Measurements from ENCODE around the gene MPZL3.
"Not testable (repeated sequence)": the region's sequence is repeated elsewhere in the genome, so short reads cannot be mapped to it uniquely, and the experiment has no call there.

Gene MPZL3

DNA sequence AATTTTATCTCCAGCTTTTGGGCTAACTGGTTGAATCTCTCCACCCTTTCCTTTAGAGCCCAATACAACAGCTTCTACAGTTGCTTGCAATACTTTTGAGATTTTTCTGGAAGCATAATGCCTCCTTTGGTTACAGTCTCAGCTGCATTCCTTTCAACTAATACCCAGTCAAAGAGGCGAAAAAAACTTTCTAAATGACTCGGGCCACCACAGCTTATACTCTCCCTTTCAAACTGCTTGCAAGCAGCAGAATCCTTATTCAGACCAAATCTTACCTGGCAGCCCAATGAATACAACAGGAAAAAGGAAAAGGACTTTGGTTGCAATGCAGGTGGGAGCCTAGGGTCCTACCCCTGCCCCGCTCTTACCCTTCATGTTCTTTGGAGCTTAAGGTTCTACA lies 43.1 kb downstream of the MPZL3 start:
- no peak for DNase-seq

DNA sequence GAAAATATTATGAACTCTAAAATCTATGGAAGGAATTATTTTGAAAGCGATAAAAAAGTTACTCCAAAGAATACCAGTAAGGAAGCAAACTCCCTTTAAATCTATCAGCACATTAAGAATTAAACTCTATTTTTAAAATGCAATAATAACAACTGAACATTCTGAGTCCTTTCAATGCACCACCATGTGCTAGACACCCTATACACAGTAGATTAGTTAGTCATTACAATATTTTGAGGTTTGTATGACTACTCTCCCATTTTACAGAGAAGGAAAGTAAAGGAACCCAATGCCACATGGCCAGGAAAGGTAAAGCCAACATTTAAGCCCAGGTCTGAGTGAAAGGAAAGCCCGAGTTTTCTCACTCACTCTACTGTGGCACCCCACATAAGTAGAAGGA lies 45.1 kb downstream of the MPZL3 start:
- no peak for DNase-seq

DNA sequence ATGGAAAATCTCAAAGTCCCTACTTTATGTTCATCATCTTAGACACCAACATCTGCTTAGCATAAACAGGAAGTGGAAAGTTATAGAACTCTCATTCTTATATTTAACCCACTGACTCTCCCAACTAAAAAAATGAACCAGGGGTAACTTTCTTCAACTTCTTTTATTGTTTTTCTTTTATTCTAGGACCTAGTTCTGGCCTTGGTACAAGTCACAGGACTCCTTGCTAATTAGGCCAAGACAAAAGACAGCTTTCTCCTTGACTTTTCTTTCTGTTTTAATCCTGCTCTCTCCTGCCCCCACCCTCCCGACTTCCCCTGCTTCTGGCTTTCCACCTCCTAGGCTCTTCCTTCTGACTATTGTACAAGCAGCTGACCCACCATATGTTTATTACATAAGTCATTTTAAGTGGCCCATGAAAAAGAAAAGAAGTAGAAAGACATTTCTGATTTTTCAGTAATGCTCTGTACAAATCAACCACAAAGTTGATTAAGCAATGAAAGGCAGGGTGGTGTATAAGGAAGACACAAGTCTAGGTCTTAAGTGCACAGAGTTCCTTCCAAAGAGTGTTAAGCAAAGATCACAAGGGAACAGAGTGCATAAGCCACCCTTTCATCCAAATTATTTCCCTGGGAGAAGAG lies 45.7 kb downstream of the MPZL3 start:
- DNase-seq: no peak

DNA sequence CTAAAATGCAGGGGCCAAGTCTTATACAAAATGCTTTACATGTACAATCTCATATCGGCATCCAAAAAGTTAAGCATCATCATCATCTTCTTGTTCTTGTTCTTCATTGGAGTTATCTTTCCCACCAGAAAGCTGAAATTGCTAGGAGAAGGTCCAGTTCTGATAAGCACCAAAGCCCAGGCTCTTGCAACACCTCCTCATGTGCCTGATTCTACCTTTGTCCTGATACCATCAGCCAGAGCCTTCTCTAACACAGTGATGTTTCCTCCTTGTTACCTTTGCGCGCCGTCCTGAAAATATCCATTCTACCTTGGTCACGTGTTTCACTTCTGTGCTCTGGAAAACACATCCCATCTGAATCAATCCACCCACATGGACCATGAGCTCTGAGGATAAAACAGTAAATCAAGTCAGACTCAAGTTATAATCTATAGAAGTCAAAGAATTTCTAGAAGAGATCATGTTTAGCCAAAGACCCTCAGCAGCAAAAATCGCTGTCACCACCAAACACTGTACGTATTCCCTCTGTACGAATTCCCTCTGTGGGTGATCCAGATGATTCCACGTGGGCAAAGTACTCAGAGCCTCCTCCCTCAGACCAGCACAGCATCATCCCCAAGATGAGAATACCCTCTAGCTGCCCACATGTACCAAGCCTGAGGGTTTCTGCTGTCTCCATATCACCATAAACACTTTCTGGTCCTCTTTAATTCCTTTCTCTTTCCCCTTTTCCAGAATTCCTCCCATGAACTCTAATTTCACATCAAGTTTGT lies 46.4 kb downstream of the MPZL3 start:
- DNase-seq: no peak

DNA sequence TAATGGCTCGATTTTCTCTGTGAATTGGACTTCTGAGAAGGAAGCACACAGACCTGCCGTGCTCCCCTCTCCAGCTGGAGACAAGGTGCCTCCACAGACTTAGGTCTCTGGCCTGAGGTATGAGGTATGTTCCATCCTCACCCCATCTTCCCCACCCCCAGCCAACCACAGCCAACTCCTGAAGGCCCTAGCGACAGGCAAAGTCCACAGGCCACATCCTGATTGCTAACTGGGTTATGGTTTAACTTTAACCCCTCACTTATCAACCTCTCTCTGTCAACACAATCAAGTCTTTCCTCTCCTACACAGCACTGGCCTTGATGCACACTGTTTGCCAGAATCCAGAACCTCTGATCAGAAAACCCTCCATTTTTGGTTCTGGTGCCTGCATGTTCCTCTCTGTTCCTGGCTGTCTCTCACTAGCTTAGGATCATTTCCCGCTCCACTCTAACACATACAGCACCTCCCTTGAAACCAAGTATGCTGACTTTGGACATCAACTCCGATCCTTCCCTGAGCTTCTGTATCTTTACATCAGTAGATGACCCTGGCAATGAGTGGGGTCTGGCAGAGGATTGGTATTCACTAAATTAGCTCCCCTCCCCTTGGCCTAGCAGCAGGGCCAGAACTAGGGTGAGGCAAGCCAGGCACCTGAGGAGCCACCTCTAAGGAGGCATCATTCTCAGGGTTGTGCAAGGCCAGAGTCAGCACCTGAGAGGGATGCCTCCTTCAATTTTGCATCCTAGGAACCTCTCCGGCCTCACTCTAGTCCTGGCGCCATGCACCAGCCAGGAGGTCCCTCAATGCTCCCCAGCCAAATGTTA lies 49.4 kb downstream of the MPZL3 start:
- DNase-seq: no peak

DNA sequence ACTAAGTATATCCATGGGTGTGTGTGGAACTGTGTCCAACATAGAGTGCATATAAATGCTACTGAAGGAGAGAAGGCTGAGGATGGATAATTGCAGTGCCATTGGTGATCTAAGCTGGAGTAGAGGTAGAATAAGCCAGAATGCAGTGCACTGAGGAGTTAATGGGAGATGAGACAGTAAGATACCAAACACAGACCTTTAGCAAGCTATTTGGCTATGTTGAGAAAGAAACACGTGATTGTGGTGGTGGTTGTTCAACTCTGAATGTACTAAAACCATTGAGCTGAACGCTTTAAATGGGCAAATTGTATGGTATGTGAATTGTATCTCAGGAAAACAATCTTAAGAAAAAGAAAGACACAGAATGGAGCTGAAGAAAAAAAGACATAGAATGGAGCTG lies 50.2 kb downstream of the MPZL3 start:
- no peak for DNase-seq

DNA sequence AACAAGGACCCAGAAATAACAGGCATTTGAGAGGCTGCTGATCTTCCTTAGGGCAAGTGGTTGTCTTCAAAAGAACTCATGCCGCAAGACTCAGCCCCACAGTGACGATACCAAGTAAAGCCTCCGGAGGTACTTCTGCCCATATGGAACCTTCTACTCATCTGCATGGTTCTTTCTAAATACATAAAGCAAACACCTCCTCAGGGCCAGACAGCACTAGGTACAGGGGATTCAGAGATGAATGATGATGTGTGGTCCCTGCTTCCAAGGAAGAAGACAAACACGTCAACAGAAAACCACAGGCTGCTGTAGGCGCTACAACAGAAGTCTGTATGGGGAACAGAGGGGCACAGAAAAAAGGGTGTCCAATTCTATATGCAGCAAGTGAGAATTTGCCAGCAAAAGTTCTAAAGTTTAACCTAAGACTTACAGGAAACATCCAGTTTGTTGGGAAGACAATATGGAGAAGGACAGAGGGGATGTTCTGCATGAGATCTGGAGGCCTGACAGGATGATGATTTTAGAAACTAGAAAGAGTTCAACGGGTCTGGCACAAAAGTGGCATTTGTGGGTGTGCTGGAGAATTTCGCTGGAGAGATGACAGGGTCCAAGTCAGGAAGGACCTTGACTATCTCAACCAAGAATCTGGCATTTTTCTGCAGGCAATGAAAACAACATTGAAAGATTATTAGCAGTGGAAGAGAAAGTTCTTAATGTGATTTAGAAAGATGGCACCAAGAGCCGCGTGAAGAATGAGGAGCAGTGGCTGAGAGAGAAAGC lies 51.1 kb downstream of the MPZL3 start:
- no peak for DNase-seq

DNA sequence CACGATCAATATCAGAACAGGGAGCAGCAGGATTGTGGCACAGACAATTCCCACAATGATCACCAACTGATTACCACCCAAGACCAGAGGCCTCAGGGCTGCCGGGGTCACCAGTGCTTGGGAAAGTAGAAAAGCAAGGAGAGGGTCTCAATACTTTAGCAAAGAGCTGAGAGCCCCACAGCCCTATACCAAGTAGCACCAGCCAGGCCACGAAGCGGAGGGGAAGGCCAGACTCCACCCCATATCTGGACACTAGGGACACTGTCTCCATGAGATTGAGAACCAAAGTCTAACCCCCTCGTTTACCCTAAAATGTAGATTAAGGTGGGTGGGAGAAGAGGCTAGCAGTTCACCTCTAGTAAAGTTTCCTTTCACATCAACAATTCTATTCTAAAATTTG lies 51.7 kb downstream of the MPZL3 start:
- DNase-seq: no peak

DNA sequence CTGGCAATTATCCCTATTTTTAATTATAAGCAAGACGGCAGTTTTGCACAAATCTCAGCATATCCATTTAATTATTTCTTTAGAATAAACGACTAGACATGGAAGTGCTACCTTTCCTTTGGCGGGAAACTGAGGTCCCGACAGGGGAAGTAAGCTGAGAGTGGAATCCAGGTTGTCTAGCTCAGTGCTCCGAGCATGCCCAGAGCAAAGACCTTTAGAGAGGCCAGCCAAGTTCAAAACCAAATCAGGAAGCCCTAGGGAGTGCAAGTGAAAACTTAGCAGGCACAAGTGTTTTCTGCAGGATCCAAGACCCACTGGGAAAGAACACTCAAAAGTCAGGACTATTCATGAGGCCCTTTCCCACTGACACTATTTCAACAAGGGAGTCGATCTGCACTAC lies 53.0 kb downstream of the MPZL3 start:
- DNase-seq: no peak

DNA sequence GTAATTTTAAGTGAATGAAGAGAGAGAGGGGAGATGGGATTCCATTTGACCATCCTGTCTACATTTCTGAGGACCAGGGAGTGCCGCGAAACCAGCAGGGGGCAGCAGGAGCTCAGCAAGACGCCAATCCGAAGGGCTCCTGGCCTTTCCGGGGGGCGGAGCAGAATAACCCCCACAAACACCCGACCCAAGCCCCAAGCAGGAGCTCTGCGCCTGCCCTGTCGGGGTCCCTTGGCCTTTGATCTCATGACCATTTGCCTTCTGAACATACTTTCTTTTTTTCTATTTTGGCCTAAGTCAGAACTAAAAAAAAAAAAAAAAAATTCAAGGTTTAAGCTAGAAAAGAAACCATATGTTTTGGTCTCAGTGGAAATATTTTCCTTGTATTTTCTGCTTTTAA lies 53.8 kb downstream of the MPZL3 start:
- no peak for DNase-seq

DNA sequence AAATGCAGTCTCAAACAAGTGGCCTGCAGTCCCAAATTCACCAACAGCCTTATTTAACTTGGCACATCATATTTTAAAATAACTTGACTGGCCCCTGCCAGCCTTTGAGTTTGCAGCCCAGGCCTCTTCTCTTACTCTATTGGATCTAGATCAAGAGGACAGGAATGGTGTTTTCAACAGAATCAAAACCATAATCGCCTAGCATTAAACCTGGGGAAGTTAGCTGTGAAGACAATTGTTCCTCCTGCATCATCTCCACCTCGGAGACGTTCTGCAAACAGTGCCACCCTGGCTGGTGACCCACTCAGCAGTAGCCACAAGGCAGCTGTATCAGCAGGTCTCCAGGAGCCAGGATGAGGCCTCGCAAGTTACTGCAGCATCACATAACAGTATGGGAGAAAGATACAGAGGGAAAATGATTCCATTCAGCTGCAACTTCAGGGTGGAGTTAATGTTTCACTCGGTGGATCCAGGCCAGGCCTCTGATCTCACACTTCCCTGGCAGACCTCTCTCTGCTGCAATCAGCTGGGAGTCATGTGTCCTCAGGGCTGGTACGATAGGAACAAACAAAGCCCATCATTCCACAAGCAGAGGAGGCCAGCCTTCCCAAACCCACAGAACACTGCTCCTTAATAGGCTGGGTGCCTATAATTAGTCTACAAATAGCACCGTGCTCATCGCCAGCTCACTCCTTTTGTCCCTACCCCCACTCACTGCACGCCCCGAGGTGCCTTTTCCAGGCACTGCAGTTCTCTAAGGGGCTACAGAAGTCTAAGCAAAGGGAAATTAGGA lies 57.1 kb downstream of the MPZL3 start:
- DNase-seq: no peak

DNA sequence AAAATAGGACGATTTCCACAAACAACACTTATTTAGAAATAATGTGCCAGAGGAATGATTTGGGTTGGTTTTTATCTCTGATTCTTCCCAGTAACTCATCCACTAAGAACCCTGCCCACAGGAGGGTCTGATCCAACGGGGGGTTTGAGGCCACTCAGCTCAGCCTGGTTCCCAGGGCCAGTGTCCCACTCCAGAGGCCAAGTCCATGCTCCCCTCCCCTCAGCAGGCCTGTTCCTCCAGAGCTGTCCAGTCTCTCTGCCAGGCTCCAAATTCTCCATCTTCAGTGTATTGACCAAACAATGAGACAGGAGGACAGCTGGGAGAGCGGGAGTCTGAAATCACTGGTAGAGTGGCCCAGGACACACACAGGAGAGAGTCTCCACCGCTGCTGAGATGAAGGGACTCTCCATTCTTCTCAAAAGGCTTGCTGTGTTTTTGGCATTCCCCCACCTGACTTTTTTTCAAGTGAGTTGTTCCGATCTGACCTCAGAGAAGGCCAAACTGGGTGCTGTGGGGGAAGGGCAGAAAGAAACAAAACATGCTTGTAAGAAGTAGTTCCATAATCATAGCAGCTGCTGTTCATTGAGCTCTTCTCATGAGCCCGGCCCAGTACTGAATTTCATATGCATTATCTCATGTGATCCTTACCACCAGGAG lies 58.1 kb downstream of the MPZL3 start:
- no peak for DNase-seq

DNA sequence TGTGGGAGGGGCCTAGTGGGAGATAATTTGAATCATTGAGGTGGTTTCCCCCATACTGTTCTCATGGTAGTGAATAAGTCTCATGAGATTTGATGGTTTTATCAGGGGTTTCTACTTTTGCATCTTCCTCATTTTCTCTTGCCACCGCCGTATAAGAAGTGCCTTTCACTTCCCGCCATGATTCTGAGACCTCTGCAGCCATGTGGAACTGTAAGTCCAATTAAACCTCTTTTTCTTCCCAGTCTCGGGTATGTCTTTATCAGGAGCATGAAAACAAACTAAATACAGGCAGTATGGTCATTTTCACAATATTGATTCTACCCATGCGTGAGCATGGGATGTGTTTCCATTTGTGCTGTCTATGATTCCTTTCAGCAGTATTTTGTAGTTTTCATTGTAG lies 59.3 kb downstream of the MPZL3 start:
- DNase-seq: not testable (repeated sequence)

DNA sequence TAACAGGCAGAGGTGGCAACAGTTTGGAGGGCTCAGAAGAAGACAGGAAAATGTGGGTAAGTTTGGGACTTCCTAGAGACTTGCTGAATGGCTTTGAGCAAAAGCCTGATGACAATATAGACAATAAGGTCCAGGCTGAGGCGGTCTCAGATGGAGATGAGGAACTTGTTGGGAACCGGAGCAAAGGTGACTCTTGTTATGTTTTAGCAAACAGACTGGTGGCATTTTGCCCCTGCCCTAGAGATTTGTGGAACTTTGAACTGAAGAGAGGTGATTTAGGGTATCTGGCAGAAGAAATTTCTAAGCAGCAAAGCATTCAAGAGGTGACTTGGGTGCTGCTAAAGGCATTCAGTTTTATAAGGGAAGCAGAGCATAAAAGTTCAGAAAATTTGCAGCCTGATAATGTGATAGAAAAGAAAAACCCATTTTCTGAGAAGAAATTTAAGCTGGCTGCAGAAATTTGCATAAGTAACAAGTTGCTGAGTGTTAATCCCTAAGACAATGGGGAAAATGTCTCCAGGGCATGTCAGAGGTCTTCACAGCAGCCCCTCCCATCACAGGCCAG lies 61.1 kb downstream of the MPZL3 start:
- DNase-seq: not testable (repeated sequence)

DNA sequence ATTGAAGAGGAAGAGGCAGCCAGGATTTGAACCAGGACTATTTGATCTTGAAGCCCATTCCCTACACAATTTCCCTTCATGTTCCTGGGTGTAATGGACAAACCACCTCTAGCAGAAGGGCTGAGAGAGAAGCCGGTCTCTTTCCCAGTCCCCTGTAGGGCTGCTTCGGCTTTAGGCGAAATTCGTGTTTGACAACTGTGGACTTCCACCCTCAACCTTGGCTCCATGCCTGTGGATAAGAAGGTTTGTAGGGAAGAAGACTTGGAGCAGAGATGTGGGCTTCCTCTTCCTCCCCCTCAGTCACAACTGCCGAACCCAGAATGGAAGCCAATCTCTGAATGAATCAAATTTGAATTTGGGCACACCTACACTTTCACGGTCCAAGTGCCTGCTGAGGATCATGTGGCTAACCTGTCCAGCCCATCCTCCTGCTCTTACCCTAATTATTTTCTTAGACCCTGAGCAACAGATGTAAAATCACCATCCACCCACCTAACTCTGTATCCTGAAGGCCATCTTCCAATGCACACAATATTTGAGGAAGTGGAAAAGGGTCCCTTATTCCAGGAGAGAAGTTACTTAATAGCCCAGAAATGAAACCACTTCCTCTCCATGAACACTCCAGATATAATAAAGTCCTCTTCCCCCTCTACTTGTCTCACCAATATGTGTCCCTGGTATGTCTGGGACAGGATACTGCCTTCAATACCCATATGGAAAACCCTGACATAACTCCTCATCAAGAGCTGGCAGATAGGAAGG lies 65.6 kb downstream of the MPZL3 start:
- no peak for DNase-seq

DNA sequence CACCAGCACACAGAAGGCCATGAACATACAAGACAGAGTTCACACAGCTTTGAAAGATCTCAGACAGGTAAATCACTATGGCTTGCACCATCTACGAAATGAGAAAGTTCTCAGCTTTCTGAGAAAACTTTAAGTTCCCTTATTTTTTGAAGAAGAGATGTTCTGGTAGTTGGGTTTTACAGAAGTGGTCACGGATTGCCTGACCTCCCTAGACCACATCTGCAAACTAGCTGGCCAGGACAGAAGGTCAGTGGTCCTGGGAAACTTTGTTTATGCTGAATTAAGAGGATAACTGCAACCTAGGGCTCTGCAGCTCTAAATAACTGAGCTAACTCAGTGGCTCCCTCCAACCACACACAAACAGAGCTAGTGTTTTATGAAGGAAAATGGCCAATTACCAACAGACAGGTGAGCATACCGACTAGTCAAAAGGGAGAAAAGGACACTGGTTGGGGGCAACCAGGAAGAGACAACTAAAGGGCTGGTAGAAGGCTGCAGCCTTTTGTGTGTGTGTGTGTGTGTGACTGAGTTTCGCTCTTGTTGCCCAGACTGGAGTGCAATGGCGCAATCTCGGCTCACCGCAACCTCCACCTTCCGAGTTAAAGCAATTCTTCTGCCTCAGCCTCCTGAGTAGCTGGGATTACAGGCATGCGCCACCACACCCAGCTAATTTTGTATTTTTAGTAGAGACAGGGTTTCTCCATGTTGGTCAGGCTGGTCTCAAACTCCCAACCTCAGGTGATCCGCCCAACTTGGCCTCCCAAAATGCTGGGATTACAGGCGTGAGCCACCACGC lies 67.2 kb downstream of the MPZL3 start:
- DNase-seq: no peak

DNA sequence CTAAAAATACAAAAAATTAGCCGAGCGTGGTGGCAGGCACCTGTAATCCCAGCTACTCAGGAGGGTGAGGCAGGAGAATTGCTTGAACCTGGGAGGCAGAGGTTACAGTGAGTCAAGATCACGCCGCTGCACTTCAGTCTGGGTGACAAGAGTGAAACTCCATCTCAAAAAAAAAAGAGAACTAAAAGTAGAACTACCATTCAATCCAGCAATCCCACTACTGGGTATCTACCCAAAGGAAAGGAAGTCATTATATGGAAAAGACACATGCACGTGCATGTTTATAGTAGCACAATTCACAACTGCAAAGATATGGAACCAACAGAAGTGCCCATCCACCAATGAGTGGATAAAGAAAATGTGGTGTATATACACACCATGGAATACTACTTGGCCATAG lies 68.5 kb downstream of the MPZL3 start:
- DNase-seq: not testable (repeated sequence)

DNA sequence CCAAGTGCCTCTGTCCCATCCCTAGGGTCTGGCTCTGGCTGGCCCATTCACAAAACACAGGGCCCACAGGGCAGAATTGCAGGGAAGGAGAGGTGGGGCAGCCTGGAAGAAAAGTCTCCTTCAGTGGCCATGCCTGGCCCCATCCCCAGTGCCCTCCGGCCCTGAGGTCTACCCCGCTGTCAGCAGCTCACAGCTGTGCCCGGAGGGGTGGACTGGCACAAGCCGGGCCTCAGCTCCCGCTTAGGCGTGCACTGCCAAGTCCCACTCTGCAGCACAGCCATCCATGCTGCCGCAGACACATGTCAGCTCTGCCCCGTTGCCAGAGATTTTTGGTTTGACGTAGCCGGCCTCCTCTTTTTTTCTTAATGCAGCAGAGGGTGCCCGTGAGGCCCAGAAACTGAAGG lies 71.9 kb downstream of the MPZL3 start:
- DNase-seq: no peak

DNA sequence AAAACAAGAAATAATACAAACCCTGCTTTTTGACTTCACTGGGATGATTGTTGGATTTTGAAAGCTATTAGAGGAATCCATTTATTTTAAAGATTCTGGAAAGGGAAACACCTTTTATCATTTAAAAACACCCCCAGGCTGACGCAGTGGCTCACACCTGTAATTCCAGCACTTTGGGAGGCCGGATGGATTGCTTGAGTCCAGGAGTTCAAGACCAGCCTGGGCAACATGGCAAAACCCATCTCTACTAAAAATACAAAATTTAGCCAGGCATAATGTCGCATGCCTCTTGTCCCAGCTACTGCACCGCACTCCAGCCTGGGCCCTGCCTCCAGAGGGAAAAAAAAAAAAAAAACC lies 75.4 kb downstream of the MPZL3 start:
- no peak for DNase-seq
